Fibroblast of villous mesenchyme (primary cell): ENCODE measurements around the gene ABCC1. TPM values are rescaled to one million over a fixed set of nuclear protein-coding genes. Genes with fewer than 3 reads are reported as not detected.

Experiments used
- DNase-seq: peaks from one replicate; pipeline ENCODE4 v3.0.0-alpha.2; 2010; ENCODE audit warnings: low read depth
- H3K4me3 ChIP-seq: 2 replicates; pipeline ENCODE4 v1.5.1; 2011; ENCODE audit warnings: low read depth, mild to moderate bottlenecking, low read length
- total RNA-seq: library from RNA; depleted of rRNA; stranded (reverse); fragments of >200 nt; gene quantifications from 2 replicates; pipeline ENCODE4 v1.2.3, GENCODE V29; 2012
- TF ChIP-seq, protein P1 (sequence below): IDR thresholded peaks from 2 replicates; pipeline ENCODE4 v1.5.1; 2012; ENCODE audit warnings: low read depth, mild to moderate bottlenecking, low read length; ENCODE audit not compliant: insufficient read depth

The ABCC1 gene
- total RNA-seq, 1 donor: 34.1 TPM

DNA sequence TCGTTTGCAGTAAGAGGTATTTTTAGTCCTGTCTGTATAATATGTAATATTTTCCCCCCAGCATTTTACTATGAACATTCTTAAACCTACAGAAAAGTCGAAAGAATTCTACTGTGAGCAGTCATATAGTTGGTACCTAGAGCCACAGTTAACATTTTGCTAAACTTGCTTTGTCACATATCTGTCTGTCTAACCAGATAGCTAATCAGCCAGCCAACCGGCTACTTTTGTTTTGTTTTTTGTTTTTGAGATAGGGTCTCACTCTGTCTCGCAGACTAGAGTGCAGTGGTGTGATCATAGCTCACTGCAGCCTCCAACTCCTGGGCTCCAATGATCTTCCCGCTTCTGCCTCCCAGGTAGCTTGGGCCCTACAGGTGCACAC is 73.3 kb downstream of the ABCC1 start:
- TF ChIP-seq, protein P1, sequence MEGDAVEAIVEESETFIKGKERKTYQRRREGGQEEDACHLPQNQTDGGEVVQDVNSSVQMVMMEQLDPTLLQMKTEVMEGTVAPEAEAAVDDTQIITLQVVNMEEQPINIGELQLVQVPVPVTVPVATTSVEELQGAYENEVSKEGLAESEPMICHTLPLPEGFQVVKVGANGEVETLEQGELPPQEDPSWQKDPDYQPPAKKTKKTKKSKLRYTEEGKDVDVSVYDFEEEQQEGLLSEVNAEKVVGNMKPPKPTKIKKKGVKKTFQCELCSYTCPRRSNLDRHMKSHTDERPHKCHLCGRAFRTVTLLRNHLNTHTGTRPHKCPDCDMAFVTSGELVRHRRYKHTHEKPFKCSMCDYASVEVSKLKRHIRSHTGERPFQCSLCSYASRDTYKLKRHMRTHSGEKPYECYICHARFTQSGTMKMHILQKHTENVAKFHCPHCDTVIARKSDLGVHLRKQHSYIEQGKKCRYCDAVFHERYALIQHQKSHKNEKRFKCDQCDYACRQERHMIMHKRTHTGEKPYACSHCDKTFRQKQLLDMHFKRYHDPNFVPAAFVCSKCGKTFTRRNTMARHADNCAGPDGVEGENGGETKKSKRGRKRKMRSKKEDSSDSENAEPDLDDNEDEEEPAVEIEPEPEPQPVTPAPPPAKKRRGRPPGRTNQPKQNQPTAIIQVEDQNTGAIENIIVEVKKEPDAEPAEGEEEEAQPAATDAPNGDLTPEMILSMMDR: no peak
- no peak for DNase-seq
- H3K4me3 ChIP-seq: no peak overlapping the region

DNA sequence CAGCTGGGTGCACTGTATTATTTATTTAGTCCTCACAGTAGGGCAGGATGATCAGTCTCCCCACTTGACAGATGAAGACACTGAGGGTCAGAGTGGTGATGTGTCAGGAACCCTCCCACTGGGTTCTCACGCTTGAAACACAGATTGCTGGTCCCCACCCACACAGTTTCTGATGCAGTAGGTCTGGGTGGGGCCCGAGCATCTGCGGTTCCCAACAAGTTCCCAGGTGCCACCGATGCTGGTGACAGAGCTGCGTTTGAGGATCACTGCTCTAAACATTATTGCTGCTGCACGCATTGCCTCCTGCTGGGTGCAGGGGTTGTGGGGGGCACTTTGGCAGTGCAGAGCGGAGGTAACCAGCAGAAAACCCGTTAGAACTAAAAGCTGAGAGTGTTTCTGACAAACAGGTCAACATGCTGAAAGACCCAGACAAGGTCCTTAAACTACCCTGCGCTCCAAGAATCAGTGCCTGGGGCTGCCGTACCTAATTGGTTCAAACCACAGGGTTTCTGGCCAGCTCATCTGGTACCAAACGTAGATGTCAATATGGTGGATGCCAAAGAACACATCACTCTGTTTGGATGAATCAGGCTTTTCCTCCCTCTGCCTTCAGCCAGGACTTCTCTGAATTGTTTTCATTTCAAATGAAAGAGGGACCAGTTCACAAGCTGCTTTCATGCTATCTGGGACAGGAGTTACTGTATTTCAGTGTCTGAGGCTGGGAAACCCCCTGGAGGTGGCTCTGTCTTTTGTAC is 76.0 kb downstream of the ABCC1 start:
- DNase-seq: peak; percentile 76
- TF ChIP-seq, protein P1: no peak
- no peak overlapping the region for H3K4me3 ChIP-seq

DNA sequence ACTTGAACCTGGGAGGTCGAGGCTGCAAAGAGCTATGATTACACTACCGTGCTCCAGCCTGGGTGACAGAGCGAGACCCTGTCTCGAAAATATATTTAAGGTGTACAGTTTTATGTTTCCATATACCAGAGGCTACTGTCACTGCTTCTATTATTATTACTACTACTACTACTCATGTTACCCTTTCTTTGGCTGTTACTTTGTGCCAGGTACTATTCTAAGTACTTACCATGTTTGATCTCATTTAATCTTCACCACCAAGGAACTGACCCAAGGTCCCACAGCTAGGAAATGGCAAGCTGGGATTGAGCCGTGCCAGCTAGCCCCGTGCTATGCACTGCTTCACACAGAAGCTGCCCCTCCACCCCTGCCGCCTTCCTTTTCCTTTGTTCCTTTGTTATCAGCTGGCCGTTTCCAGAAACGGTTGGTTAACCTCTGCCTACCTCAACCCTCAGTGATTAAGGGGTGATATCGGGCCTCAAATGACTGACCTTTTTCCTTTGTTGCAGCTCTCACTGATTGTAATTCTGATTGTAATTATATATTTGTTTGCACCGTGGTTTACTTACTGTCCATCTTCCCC is 78.4 kb downstream of the ABCC1 start:
- TF ChIP-seq, protein P1: no peak
- no peak for DNase-seq
- H3K4me3 ChIP-seq: no peak overlapping the region

DNA sequence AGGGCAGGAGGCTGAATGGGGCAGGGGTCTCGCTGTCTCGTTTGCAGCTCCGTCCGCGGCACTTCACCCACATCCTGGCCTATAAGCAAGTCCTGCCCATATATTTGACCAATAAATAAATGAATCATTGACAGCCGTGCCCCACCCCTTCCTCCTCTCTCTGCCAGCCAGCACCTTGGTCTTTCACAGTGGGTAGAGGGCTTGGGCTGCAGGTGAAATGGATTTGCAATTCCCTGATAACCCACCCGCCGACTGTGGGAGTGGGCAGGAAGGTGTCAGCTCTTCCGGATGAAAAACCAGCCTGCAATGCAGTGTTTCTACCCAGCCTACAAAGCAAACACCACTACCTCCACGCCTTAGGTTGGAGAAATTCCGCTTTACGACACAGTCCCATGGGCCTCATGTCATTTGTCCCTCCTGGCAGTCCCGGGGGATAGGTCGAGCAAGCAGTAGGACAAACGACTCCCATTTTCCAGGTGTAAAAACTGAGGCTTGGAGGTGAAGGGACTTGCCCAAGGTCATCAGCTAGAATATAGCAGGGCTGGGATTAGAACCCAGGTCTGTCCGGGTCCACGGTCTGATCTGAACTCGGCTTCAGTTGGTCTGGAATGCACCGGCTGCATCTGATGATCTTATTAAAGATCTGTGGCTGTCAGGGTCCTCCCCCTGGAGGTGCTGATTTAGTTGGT is 79.0 kb downstream of the ABCC1 start:
- TF ChIP-seq, protein P1: no peak
- no peak overlapping the region for H3K4me3 ChIP-seq
- no peak for DNase-seq

DNA sequence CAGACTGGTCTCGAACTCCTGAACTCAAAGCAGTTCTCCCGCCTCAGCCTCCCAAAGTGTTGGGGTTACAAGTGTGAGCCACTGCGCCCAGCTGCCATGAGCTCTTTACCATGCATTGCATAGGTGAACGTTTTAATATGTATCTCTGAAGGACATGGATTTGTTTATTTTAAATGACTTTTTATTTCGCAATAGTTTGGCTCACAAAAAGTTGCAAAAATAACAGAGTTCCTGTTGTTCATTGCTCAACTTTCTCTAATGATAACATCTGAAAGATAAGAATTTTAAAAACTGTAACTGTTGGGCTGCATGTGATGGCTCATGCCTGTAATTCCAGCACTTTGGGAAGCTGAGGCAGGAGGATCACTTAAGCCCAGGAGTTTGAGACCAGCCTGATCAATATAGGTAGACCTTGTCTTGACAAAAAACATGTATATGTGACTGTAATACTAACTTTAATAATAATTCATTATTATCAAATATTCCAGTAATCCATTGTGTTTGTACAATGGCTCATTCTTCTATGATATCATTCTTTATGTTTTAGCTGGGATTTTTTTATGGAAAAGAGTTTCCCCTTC is 80.1 kb downstream of the ABCC1 start:
- peak; percentile 89 for DNase-seq
- TF ChIP-seq, protein P1: no peak
- H3K4me3 ChIP-seq: no peak overlapping the region

DNA sequence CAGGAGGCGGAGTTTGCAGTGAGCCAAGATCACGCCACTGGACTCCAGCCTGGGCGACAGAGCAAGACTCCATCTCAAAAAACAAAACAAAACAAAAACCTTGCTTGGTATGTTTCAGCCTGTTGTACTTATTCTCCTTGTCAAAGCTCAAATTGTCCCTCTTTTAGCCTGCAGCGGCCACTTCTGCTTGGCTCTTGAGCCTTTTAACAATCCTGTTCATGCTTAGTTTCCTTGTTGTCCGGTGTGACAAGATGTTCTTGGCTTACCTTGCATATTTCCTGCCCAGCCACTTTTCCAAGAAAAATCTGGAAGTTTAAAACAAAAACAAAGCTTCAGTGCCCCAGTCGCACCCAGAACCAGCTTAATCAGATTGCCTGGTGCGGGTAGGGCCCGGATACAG is 81.0 kb downstream of the ABCC1 start:
- TF ChIP-seq, protein P1: no peak
- no peak overlapping the region for H3K4me3 ChIP-seq
- DNase-seq: no peak
